Suprapubic skin (tissue), 4 donors: ENCODE measurements around the gene GSAP. TPM values are rescaled to one million over a fixed set of nuclear protein-coding genes. Genes with fewer than 3 reads are reported as not detected.

Experiments
- DNase-seq, 2 donors: peaks; one replicate each; pipeline ENCODE4 v3.0.0-alpha.2; 2019; ENCODE audit warnings: low spot score in 2 of 2
- H3K27ac ChIP-seq: fragments of 200-600 bp; sonication (generic); one replicate; pipeline ENCODE4 v1.5.1; 2019
- H3K27me3 ChIP-seq: fragments of 200-600 bp; sonication (generic); one replicate; pipeline ENCODE4 v1.5.1; 2019
- H3K36me3 ChIP-seq: fragments of 200-600 bp; sonication (generic); one replicate; pipeline ENCODE4 v1.5.1; 2019
- H3K4me1 ChIP-seq: fragments of 200-600 bp; sonication (generic); one replicate; pipeline ENCODE4 v1.5.1; 2019
- H3K4me3 ChIP-seq: fragments of 200-600 bp; sonication (generic); one replicate; pipeline ENCODE4 v1.5.1; 2019; ENCODE audit warnings: mild to moderate bottlenecking
- H3K9me3 ChIP-seq: fragments of 200-600 bp; sonication (generic); one replicate; pipeline ENCODE4 v1.5.1; 2019
- EP300 ChIP-seq: sonication (generic); formaldehyde crosslinking; IDR thresholded peaks from one replicate; pipeline ENCODE4 v1.6.1; 2017; ENCODE audit warnings: antibody characterized with exemption
- POLR2A ChIP-seq, 2 donors: fragments of 450-650 bp; IDR thresholded peaks; one replicate each; pipeline ENCODE4 v1.6.1; 2017; ENCODE audit warnings: antibody characterized with exemption in 2 of 2, mild to moderate bottlenecking in 2 of 2, moderate library complexity in 2 of 2
- POLR2AphosphoS5 ChIP-seq, 3 donors: sonication (generic); formaldehyde crosslinking; IDR thresholded peaks; one replicate each; pipeline ENCODE4 v1.6.1; 2017; ENCODE audit warnings: antibody characterized with exemption in 3 of 3
- WGBS: methylation state at CpG from one replicate; pipeline ENCODE4 v1.1.5; 2018; 5-methylcytosine and 5-hydroxymethylcytosine counted together
- total RNA-seq, 4 donors: library from RNA; depleted of rRNA; stranded (reverse); fragments of >200 nt; gene quantifications; one replicate each; pipeline ENCODE4 v1.1.0, GENCODE V29; 2016
- TF ChIP-seq, protein P1 (sequence below), 2 donors: fragments of 200-600 bp in 1 of 2; fragments of 450-650 bp in 1 of 2; sonication (generic) in 1 of 2; IDR thresholded peaks; one replicate each; pipeline ENCODE4 v1.5.1; 2016 to 2019; ENCODE audit warnings: antibody characterized with exemption in 2 of 2, mild to moderate bottlenecking in 1 of 2, moderate library complexity in 1 of 2

The GSAP gene
- total RNA-seq, 4 donors from 2014 or later, result 11.8 to 52.8 (median 17.2) TPM

DNA sequence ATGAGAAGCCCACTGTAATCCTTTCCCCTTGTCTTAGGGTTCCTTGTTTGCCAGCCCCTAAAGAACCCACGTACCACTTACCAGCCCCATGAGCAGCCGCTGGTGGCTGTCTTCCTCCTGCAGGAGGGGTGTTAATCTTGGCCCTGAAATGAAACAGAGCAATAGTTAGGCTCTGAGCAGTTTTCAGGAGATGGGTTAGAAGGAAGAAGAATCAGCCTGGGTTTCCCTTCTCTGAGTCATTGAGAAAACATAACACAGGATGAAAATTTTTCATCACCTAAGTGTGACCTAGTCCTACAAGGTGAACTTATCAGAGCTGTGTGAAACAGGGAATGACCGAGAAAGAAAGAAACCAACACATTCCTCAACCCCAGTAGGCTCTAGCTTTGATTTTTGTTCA is 90.0 kb downstream of the GSAP start:
- no peak for DNase-seq
- Histone ChIP-seq H3K27ac (no peak overlapping the region), H3K4me1 (peaks cover 51% of the 10 kb centered on the region), H3K27me3 (no peaks in the 10 kb centered on the region), H3K9me3 (no peaks in the 10 kb centered on the region), H3K4me3 (no peak overlapping the region), H3K36me3 (no peaks in the 10 kb centered on the region)
- 79% methylated on average over 3 of the region's 3 CpGs for WGBS
- TF ChIP-seq, protein P1, sequence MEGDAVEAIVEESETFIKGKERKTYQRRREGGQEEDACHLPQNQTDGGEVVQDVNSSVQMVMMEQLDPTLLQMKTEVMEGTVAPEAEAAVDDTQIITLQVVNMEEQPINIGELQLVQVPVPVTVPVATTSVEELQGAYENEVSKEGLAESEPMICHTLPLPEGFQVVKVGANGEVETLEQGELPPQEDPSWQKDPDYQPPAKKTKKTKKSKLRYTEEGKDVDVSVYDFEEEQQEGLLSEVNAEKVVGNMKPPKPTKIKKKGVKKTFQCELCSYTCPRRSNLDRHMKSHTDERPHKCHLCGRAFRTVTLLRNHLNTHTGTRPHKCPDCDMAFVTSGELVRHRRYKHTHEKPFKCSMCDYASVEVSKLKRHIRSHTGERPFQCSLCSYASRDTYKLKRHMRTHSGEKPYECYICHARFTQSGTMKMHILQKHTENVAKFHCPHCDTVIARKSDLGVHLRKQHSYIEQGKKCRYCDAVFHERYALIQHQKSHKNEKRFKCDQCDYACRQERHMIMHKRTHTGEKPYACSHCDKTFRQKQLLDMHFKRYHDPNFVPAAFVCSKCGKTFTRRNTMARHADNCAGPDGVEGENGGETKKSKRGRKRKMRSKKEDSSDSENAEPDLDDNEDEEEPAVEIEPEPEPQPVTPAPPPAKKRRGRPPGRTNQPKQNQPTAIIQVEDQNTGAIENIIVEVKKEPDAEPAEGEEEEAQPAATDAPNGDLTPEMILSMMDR (IDR thresholded peaks at IDR 0.05), result no peak
- TF ChIP-seq POLR2A (IDR thresholded peaks at IDR 0.05), result no peak
- TF ChIP-seq EP300, result no peak
- TF ChIP-seq POLR2AphosphoS5 (IDR thresholded peaks at IDR 0.05), result no peak

DNA sequence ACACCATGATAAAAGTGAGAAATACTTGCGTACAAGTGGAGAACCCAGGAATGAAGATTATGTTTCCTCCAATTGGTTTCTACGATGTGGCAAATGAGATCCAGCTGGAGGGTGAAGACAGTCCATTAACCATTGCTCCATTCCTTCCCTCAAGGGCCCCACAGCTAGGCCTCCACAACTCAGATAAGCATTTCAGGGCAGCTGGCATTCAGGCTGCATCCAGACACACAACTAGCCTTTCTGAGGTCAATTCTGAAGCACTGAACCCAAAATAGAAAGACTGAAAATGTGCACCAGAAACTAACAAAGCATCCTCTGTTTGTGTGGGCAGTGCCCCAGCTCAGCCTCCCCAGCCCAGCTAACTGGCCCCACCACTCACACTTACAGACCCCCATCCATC is 94.8 kb downstream of the GSAP start:
- TF ChIP-seq POLR2A (IDR thresholded peaks at IDR 0.05) (no peak), EP300 (no peak), POLR2AphosphoS5 (IDR thresholded peaks at IDR 0.05) (no peak)
- TF ChIP-seq, protein P1 (IDR thresholded peaks at IDR 0.05), result no peak
- H3K4me3 ChIP-seq, result no peak overlapping the region
- DNase-seq, result no peak
- no peak overlapping the region for H3K27ac ChIP-seq
- 76% methylated on average over 2 of the region's 2 CpGs for WGBS
- peaks cover 16% of the 10 kb centered on the region for H3K36me3 ChIP-seq
- no peaks in the 10 kb centered on the region for H3K27me3 ChIP-seq
- H3K9me3 ChIP-seq, result no peaks in the 10 kb centered on the region
- H3K4me1 ChIP-seq, result peaks cover 14% of the 10 kb centered on the region

DNA sequence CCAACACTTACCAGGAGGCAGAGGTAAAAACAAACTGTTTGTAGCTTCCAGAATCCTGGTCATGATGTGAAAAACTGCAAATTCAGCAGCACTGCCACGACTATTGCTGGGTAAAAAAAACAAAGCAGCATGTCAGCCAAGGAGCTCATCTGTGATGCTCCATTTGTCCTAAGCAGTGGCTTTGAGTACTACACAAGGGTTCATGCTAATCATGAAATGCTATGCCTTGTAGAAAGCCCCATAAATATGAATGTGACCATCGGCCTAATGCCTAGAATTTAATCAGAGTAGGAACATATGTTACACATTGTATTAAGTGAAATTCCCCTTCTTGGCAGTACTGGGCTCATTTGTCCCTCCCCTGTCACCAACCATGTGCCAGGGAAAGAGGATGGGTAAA is 95.4 kb downstream of the GSAP start:
- 60% methylated on average over 2 of the region's 2 CpGs for WGBS
- Histone ChIP-seq H3K27me3 (no peaks in the 10 kb centered on the region), H3K27ac (no peak overlapping the region), H3K4me3 (no peak overlapping the region), H3K9me3 (no peaks in the 10 kb centered on the region), H3K36me3 (peaks cover 16% of the 10 kb centered on the region), H3K4me1 (peaks cover 14% of the 10 kb centered on the region)
- TF ChIP-seq POLR2AphosphoS5 (IDR thresholded peaks at IDR 0.05) (no peak), EP300 (no peak), POLR2A (IDR thresholded peaks at IDR 0.05) (no peak)
- TF ChIP-seq, protein P1 (IDR thresholded peaks at IDR 0.05), result no peak
- DNase-seq, result no peak

- Histone ChIP-seq H3K4me1 (peaks cover 14% of the 10 kb centered on the region), H3K36me3 (peaks cover 18% of the 10 kb centered on the region), H3K4me3 (no peak overlapping the region), H3K27ac (no peak overlapping the region), H3K27me3 (no peaks in the 10 kb centered on the region), H3K9me3 (no peaks in the 10 kb centered on the region)
- WGBS, result 60% methylated on average over 4 of the region's 4 CpGs
- TF ChIP-seq, protein P1 (IDR thresholded peaks at IDR 0.05), result no peak
- DNase-seq, result no peak
Observed at GRCh38 chr7:77320137-77320536, 96.0 kb downstream of the GSAP start.

DNA sequence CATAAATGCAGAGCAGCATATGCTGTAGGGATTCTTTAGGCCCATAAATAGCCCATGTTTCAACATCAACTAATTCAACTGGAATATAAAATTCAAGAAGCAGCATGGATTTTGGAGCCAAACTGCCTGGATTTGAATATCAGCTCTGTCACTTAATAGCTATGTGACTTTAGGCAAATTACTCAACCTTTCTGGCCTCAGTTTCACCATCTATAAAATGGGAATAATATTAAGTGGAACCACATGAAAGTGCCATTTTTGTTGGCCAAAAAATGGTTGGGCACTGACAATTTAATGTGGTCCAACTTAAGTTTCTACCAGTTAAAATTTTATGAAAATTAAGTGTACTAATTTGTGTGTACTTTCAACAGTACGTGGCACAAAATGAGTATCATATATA is 98.1 kb downstream of the GSAP start:
- DNase-seq, result no peak
- Histone ChIP-seq H3K4me3 (no peak overlapping the region), H3K27me3 (no peaks in the 10 kb centered on the region), H3K27ac (no peak overlapping the region), H3K9me3 (no peaks in the 10 kb centered on the region), H3K4me1 (peaks cover 18% of the 10 kb centered on the region), H3K36me3 (peaks cover 22% of the 10 kb centered on the region)
- 100% methylated on average over 1 of the region's 1 CpG for WGBS
- TF ChIP-seq EP300 (no peak), POLR2A (IDR thresholded peaks at IDR 0.05) (no peak), POLR2AphosphoS5 (IDR thresholded peaks at IDR 0.05) (no peak)
- TF ChIP-seq, protein P1 (IDR thresholded peaks at IDR 0.05), result no peak
